ENCODE results near the gene EOMES.

The EOMES gene

GRCh38 chr3:27680517-27681246, 41.4 kb downstream of the EOMES start:
- DNase-seq (ENCODE audit: low read depth) = no peak

GRCh38 chr3:27679691-27680090, 42.4 kb downstream of the EOMES start:
- no peak for DNase-seq (ENCODE audit: low read depth)

- DNase-seq (ENCODE audit: low read depth) = no peak
Observed at GRCh38 chr3:27678234-27678633, 43.9 kb downstream of the EOMES start.

- no peak for DNase-seq (ENCODE audit: low read depth)
Observed at GRCh38 chr3:27677565-27677964, 44.6 kb downstream of the EOMES start.

- no peak for DNase-seq (ENCODE audit: low read depth)
Observed at GRCh38 chr3:27675287-27675686, 46.8 kb downstream of the EOMES start.

- DNase-seq (ENCODE audit: low read depth) = no peak
Observed at GRCh38 chr3:27673701-27674100, 48.4 kb downstream of the EOMES start.

- no peak for DNase-seq (ENCODE audit: low read depth)
Observed at GRCh38 chr3:27671101-27671500, 51.0 kb downstream of the EOMES start.

GRCh38 chr3:27670619-27671018, 51.5 kb downstream of the EOMES start:
- no peak for DNase-seq (ENCODE audit: low read depth)

- no peak for DNase-seq (ENCODE audit: low read depth)
Observed at GRCh38 chr3:27669591-27669990, 52.5 kb downstream of the EOMES start.

GRCh38 chr3:27667751-27668150, 54.4 kb downstream of the EOMES start:
- no peak for DNase-seq (ENCODE audit: low read depth)

- no peak for DNase-seq (ENCODE audit: low read depth)
Observed at GRCh38 chr3:27666708-27667107, 55.4 kb downstream of the EOMES start.

- DNase-seq (ENCODE audit: low read depth) = no peak
Observed at GRCh38 chr3:27666272-27666671, 55.9 kb downstream of the EOMES start.
